ENCODE measurements around the gene SLC25A38.

DNA sequence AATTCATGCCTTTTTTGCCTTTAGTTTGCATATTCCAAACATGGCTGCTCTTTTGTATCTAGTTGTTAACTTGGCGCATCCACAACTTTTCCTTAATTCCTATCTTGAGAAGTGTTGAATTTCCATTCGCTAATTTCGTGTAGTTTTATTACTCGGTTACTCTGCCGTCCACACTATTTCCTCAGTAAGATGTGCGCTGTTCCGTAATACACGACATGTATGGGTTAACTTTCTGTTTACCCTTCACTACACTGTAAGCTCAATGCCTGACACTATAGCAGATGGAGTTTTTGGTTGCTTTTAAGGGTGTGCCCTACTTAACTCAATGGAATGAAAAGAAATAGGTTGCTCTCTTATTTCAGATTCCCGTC, 24.1 kb downstream of the SLC25A38 start:
- TF ChIP-seq POLR2A (IDR thresholded peaks at IDR 0.05), result no peak
- TF ChIP-seq, protein P1, sequence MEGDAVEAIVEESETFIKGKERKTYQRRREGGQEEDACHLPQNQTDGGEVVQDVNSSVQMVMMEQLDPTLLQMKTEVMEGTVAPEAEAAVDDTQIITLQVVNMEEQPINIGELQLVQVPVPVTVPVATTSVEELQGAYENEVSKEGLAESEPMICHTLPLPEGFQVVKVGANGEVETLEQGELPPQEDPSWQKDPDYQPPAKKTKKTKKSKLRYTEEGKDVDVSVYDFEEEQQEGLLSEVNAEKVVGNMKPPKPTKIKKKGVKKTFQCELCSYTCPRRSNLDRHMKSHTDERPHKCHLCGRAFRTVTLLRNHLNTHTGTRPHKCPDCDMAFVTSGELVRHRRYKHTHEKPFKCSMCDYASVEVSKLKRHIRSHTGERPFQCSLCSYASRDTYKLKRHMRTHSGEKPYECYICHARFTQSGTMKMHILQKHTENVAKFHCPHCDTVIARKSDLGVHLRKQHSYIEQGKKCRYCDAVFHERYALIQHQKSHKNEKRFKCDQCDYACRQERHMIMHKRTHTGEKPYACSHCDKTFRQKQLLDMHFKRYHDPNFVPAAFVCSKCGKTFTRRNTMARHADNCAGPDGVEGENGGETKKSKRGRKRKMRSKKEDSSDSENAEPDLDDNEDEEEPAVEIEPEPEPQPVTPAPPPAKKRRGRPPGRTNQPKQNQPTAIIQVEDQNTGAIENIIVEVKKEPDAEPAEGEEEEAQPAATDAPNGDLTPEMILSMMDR (IDR thresholded peaks at IDR 0.05), result no peak
